ENCODE measurements around the gene LINGO3.

The LINGO3 gene

DNA sequence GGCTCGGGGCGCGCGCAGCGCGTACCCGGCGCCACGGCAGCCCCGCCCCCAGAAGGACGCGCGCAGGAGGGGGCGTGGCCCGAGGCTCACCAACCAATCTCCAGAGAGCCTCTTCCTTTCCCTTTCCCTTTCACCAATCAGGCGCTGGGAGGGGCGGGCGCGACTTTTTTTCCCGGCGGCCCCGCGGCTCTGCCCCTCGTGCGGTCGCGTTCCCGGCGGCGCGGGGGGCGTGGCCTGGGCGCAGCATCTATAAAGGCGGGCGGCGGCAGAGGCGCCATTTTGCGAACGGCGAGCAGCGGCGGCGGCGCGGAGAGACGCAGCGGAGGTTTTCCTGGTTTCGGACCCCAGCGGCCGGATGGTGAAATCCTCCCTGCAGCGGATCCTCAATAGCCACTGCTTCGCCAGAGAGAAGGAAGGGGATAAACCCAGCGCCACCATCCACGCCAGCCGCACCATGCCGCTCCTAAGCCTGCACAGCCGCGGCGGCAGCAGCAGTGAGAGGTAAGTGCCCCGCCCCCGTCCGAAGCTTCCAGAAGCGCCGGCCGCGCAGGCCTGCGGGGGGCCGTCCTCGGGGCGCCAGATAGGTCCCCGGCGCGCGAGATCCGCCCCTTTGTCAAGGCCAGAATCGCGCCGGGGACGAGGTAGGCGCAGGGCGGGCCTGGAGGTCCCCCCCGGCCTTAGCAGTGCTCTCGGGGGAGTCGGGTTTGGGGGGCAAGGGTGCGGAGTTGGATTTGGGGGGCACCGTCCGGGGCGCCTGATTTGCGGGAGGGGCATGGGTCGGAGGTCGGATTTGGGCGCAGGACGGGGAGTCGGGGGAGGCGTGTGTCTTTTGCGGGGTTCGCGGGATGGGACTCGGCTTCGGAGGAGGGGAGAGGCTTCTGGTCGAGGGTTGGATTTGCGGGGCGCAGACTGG is 38.5 kb downstream of the LINGO3 start (continued):
- no peak for TF ChIP-seq AEBP2 (tag by site-specific recombination; IDR thresholded peaks at IDR 0.05; ENCODE audit: borderline replicate concordance)
- peak; percentile 93 for TF ChIP-seq SP3 (tag by site-specific recombination; IDR thresholded peaks at IDR 0.05)
- TF ChIP-seq ZNF335 (tag by site-specific recombination; conservative IDR thresholded peaks at IDR 0.05): peak; percentile 34
- peak; percentile 54; the same call in 1 of the 2 replicates for TF ChIP-seq ZSCAN30 (tag by site-specific recombination; IDR thresholded peaks at IDR 0.05)
- no peak for TF ChIP-seq OVOL3 (tag by site-specific recombination; IDR thresholded peaks at IDR 0.05)
- TF ChIP-seq ZNF626 (tag by site-specific recombination; IDR thresholded peaks at IDR 0.05): no peak
- TF ChIP-seq HOXC10 (CRISPR knock-in tag; IDR thresholded peaks at IDR 0.05): no peak
- TF ChIP-seq, protein P1, sequence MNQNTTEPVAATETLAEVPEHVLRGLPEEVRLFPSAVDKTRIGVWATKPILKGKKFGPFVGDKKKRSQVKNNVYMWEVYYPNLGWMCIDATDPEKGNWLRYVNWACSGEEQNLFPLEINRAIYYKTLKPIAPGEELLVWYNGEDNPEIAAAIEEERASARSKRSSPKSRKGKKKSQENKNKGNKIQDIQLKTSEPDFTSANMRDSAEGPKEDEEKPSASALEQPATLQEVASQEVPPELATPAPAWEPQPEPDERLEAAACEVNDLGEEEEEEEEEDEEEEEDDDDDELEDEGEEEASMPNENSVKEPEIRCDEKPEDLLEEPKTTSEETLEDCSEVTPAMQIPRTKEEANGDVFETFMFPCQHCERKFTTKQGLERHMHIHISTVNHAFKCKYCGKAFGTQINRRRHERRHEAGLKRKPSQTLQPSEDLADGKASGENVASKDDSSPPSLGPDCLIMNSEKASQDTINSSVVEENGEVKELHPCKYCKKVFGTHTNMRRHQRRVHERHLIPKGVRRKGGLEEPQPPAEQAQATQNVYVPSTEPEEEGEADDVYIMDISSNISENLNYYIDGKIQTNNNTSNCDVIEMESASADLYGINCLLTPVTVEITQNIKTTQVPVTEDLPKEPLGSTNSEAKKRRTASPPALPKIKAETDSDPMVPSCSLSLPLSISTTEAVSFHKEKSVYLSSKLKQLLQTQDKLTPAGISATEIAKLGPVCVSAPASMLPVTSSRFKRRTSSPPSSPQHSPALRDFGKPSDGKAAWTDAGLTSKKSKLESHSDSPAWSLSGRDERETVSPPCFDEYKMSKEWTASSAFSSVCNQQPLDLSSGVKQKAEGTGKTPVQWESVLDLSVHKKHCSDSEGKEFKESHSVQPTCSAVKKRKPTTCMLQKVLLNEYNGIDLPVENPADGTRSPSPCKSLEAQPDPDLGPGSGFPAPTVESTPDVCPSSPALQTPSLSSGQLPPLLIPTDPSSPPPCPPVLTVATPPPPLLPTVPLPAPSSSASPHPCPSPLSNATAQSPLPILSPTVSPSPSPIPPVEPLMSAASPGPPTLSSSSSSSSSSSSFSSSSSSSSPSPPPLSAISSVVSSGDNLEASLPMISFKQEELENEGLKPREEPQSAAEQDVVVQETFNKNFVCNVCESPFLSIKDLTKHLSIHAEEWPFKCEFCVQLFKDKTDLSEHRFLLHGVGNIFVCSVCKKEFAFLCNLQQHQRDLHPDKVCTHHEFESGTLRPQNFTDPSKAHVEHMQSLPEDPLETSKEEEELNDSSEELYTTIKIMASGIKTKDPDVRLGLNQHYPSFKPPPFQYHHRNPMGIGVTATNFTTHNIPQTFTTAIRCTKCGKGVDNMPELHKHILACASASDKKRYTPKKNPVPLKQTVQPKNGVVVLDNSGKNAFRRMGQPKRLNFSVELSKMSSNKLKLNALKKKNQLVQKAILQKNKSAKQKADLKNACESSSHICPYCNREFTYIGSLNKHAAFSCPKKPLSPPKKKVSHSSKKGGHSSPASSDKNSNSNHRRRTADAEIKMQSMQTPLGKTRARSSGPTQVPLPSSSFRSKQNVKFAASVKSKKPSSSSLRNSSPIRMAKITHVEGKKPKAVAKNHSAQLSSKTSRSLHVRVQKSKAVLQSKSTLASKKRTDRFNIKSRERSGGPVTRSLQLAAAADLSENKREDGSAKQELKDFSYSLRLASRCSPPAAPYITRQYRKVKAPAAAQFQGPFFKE (tag by site-specific recombination; IDR thresholded peaks at IDR 0.05; ENCODE audit: borderline replicate concordance): 0 out of 2 replicates have a peak, but pooled peaks have one; percentile 81
- peak; percentile 45; the same call in 1 of the 2 replicates for TF ChIP-seq ZNF677 (tag by site-specific recombination; IDR thresholded peaks at IDR 0.05)
- TF ChIP-seq ZNF768 (tag by site-specific recombination; IDR thresholded peaks at IDR 0.05): no peak
- TF ChIP-seq, protein P2, sequence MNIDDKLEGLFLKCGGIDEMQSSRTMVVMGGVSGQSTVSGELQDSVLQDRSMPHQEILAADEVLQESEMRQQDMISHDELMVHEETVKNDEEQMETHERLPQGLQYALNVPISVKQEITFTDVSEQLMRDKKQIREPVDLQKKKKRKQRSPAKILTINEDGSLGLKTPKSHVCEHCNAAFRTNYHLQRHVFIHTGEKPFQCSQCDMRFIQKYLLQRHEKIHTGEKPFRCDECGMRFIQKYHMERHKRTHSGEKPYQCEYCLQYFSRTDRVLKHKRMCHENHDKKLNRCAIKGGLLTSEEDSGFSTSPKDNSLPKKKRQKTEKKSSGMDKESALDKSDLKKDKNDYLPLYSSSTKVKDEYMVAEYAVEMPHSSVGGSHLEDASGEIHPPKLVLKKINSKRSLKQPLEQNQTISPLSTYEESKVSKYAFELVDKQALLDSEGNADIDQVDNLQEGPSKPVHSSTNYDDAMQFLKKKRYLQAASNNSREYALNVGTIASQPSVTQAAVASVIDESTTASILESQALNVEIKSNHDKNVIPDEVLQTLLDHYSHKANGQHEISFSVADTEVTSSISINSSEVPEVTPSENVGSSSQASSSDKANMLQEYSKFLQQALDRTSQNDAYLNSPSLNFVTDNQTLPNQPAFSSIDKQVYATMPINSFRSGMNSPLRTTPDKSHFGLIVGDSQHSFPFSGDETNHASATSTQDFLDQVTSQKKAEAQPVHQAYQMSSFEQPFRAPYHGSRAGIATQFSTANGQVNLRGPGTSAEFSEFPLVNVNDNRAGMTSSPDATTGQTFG (tag by site-specific recombination; IDR thresholded peaks at IDR 0.05; ENCODE audit: borderline replicate concordance): peak; percentile 60; the same call in 1 of the 2 replicates
- no peak for TF ChIP-seq ZNF175 (tag by site-specific recombination; IDR thresholded peaks at IDR 0.05)
- no peak for TF ChIP-seq TRIM28 (IDR thresholded peaks at IDR 0.05; ENCODE audit: borderline replicate concordance, low read length)
- TF ChIP-seq PATZ1 (tag by site-specific recombination; IDR thresholded peaks at IDR 0.05): peak; percentile 51; the same call in 1 of the 2 replicates
- no peak for TF ChIP-seq ZNF2 (tag by site-specific recombination; IDR thresholded peaks at IDR 0.05)
- peak; percentile 92 for TF ChIP-seq KLF10 (tag by site-specific recombination; IDR thresholded peaks at IDR 0.05)
- TF ChIP-seq ZNF561 (tag by site-specific recombination; IDR thresholded peaks at IDR 0.05; ENCODE audit: borderline replicate concordance): no peak
- peak; percentile 73 for TF ChIP-seq ZNF660 (tag by site-specific recombination; IDR thresholded peaks at IDR 0.05)
- TF ChIP-seq ZNF274 (IDR thresholded peaks at IDR 0.05; ENCODE audit: low read length): no peak
- no peak for TF ChIP-seq ZNF274 (tag by site-specific recombination; IDR thresholded peaks at IDR 0.05; ENCODE audit: borderline replicate concordance)
- peak; percentile 92 for TF ChIP-seq KLF9 (tag by site-specific recombination; IDR thresholded peaks at IDR 0.05; ENCODE audit: low read depth)
- no peak for TF ChIP-seq ZNF19 (tag by site-specific recombination; IDR thresholded peaks at IDR 0.05; ENCODE audit: low read depth)
- TF ChIP-seq ZNF704 (tag by site-specific recombination; IDR thresholded peaks at IDR 0.05): no peak
- peak; percentile 60 for TF ChIP-seq ZXDB (tag by site-specific recombination; IDR thresholded peaks at IDR 0.05)
- TF ChIP-seq ZNF169 (tag by site-specific recombination; IDR thresholded peaks at IDR 0.05): no peak
- TF ChIP-seq KLF16 (tag by site-specific recombination; IDR thresholded peaks at IDR 0.05): peak; percentile 76
- TF ChIP-seq GLIS1 (tag by site-specific recombination; IDR thresholded peaks at IDR 0.05): no peak
